HG03558 (cell line): ENCODE measurements around the gene PFN3.

Source experiments
- ATAC-seq: cut with Tn5 transposase; IDR thresholded peaks from one replicate; pipeline ENCODE4 v1.9.1; 2021; ENCODE audit warnings: moderate number of reproducible peaks; ENCODE audit not compliant: unreplicated experiment; ENCODE audit errors: extremely low read depth

The PFN3 gene

GRCh38 chr5:177350776-177351391, 49.6 kb downstream of the PFN3 start:
- ATAC-seq, result no peak
